Activated CD8-positive, alpha-beta T cell treated with anti-CD3 and anti-CD28 coated beads for 36 hours (primary cell): Measurements from ENCODE around the gene HELZ. TPM values are rescaled to one million over a fixed set of nuclear protein-coding genes. Genes with fewer than 3 reads are reported as not detected.

Source experiments
- ATAC-seq: fragments of 200-7000 bp; cut with Tn5 transposase; one replicate; pipeline ENCODE4 v1.10.0; 2021; ENCODE audit warnings: mild to moderate bottlenecking, moderate library complexity
- CTCF ChIA-PET: fragments of 350-600 bp; sonication (Branson Sonifier 250); formaldehyde crosslinking; loops from one replicate; lab custom pipeline; 2021; ENCODE audit warnings: antibody characterized with exemption; lab: Charles Lee
- POLR2A ChIA-PET: fragments of 350-600 bp; sonication (Branson Sonifier 250); formaldehyde crosslinking; loops from one replicate; lab custom pipeline; 2021; ENCODE audit warnings: antibody characterized with exemption; lab: Charles Lee
- DNase-seq: peaks from one replicate; pipeline ENCODE4 v3.0.0-alpha.2; 2020
- H3K27ac Mint-ChIP-seq: one replicate; pipeline ENCODE4 v1.8.0; 2021; ENCODE audit warnings: mild to moderate bottlenecking, mixed read lengths
- H3K27me3 Mint-ChIP-seq: one replicate; pipeline ENCODE4 v1.8.0; 2021; ENCODE audit warnings: mixed read lengths
- H3K36me3 Mint-ChIP-seq: one replicate; pipeline ENCODE4 v1.8.0; 2021; ENCODE audit warnings: low read depth, mixed read lengths
- H3K4me1 Mint-ChIP-seq: one replicate; pipeline ENCODE4 v1.8.0; 2021; ENCODE audit warnings: low read depth, mixed read lengths
- H3K4me3 Mint-ChIP-seq: one replicate; pipeline ENCODE4 v1.8.0; 2021; ENCODE audit warnings: mild to moderate bottlenecking, moderate library complexity, mixed read lengths
- H3K9me3 Mint-ChIP-seq: one replicate; pipeline ENCODE4 v1.8.0; 2021; ENCODE audit warnings: mixed read lengths
- intact Hi-C: fragments of 100-400 bp; cut with micrococcal nuclease; formaldehyde crosslinking; loops from one replicate; pipeline ENCODE4 v1.10.0; 2022
- total RNA-seq, 2 experiments: library from RNA; stranded (reverse); gene quantifications; one replicate each; pipeline ENCODE4 v1.2.3, GENCODE V29; 2021
- TF ChIP-seq, protein P1 (sequence below): fragments of 200-600 bp; IDR thresholded peaks from one replicate; pipeline ENCODE4 v1.8.0; 2022; ENCODE audit warnings: antibody characterized with exemption, mild to moderate bottlenecking

Gene HELZ
- total RNA-seq, 2 experiments from 2014 or later, result 74.4 to 74.9 TPM

DNA sequence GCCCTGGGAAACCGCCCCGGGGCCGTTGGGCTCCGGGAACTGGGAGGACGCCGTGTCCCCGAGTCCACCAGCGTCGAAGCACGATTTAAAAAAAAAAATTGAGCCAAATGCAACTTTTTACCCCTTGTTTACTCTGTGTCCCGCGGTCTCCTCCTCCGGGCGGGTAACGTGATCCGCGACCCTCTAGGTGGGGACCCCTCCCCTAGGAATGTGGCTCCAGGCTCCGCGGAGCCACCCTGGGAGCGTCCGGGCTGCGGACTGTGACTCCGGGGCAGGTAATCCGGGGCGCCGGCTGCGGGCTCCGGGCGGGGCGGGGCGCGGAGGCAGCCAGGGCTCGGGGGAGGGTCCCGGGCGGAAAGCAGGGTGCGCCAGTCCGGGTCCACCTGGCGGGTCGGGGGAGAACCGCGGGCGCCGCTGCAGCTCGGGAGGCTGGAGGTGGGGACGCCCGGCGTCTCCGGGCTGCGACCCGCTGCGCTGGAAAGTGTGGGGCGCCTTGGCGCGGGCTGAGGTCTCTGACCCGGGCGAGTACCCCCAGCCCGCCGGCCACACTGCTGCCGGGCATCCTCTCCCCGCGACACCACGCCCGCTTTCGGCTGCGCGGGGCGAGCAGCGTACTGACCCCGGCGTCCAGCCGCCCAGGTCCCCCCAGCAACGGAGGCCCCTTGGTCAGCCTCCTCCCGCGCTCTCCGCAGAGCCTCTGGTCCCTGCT is 852 bp upstream of the HELZ start:
- TF ChIP-seq, protein P1, sequence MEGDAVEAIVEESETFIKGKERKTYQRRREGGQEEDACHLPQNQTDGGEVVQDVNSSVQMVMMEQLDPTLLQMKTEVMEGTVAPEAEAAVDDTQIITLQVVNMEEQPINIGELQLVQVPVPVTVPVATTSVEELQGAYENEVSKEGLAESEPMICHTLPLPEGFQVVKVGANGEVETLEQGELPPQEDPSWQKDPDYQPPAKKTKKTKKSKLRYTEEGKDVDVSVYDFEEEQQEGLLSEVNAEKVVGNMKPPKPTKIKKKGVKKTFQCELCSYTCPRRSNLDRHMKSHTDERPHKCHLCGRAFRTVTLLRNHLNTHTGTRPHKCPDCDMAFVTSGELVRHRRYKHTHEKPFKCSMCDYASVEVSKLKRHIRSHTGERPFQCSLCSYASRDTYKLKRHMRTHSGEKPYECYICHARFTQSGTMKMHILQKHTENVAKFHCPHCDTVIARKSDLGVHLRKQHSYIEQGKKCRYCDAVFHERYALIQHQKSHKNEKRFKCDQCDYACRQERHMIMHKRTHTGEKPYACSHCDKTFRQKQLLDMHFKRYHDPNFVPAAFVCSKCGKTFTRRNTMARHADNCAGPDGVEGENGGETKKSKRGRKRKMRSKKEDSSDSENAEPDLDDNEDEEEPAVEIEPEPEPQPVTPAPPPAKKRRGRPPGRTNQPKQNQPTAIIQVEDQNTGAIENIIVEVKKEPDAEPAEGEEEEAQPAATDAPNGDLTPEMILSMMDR, result no peak
- intact Hi-C loops, result no loop called here
- ChIA-PET POLR2A (interaction anchor here (0.7 to 1.4 kb wide), 4 partner anchors 11 to 90 kb away, joined by 3 to 5 read pairs (median 4); no protein-coding TSS in a partner anchor), CTCF (interaction anchor here (1.1 kb wide), 1 partner anchor 46 kb away, joined by 3 read pairs; no protein-coding TSS in a partner anchor)
- H3K4me3 Mint-ChIP-seq, result peak overlapping the region; percentile 75
- peaks cover 15% of the 10 kb centered on the region for H3K36me3 Mint-ChIP-seq
- peaks cover 5% of the 10 kb centered on the region for H3K27me3 Mint-ChIP-seq
- DNase-seq (peak; percentile 52), ATAC-seq (peak; percentile 34)
- peaks cover 39% of the 10 kb centered on the region for H3K4me1 Mint-ChIP-seq
- no peaks in the 10 kb centered on the region for H3K9me3 Mint-ChIP-seq
- peak overlapping the region; percentile 68 for H3K27ac Mint-ChIP-seq

DNA sequence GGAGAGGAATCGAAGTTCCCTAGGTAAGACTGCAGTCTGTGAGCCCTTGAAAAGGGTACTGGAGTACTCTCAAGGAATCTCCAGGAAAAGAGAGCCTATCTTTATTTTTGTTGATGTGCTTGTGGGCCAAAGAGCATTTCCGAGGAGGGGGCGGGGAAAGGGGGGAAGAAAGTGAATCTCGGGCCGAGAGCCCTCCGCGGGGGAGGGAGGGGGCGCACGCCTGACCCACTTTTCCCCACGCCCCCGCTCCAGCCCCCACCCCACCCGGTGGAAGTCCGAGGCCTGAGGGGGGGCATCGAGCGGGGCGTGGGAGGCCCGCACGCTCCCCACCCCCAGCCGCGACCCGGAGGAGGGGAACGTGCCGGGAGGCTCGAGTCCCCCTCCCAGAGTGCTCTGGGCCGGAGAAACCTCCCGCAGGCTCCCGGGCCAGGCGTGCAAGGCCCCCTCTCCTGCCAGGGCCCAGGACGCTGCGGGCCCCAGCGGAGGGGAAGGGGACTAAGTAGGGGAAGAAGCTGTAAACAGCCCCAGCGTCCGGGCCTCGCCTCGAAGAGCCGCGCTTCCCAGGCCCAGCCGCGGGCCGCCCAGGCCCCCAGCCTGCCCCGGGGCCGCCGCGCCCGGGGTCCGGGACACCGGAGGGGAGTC is 444 bp downstream of the HELZ start:
- Mint-ChIP-seq H3K27me3 (peaks cover 5% of the 10 kb centered on the region), H3K36me3 (peaks cover 15% of the 10 kb centered on the region), H3K9me3 (no peaks in the 10 kb centered on the region), H3K4me3 (peak overlapping the region; percentile 81), H3K4me1 (peaks cover 51% of the 10 kb centered on the region), H3K27ac (peak overlapping the region; percentile 87)
- CTCF ChIA-PET, result interaction anchor here (1.1 kb wide), 2 partner anchors 28 to 44 kb away, joined by 3 read pairs; no protein-coding TSS in a partner anchor
- TF ChIP-seq, protein P1, result no peak
- ATAC-seq (peak; percentile 17), DNase-seq (peak; percentile 18)
- intact Hi-C loops, result no loop called here
- POLR2A ChIA-PET, result interaction anchor here (0.8 to 1.4 kb wide), 5 partner anchors 10 to 86 kb away, joined by 3 to 5 read pairs (median 4); no protein-coding TSS in a partner anchor

DNA sequence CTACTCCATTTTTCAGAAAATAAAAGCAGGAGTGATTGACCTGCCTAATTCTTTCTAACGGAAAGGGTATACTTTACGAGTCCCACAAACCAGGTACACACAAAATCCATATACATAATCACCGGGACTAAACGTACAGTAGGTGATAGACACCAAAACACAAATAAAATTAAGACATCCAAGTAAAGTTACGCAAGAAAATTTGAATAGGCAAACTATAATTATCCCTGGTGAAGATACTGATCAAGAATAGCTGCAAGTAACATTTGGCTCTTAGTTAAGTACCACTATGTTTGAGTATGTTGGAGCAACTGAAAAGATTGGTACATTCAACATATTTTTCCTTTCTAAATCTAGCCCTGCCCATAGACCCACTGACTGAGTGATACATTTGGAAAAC is 1.7 kb downstream of the HELZ start:
- no peak for ATAC-seq
- H3K9me3 Mint-ChIP-seq, result no peaks in the 10 kb centered on the region
- H3K4me3 Mint-ChIP-seq, result peak overlapping the region; percentile 81
- H3K4me1 Mint-ChIP-seq, result peaks cover 52% of the 10 kb centered on the region
- ChIA-PET POLR2A (interaction anchor here (0.5 kb wide), 1 partner anchor 56 kb away, joined by 3 read pairs; no protein-coding TSS in a partner anchor), CTCF (interaction anchor here (1.0 kb wide), 1 partner anchor 22 kb away, joined by 5 read pairs; no protein-coding TSS in a partner anchor)
- no peak for DNase-seq
- TF ChIP-seq, protein P1, result no peak
- peak overlapping the region; percentile 87 for H3K27ac Mint-ChIP-seq
- H3K36me3 Mint-ChIP-seq, result peaks cover 22% of the 10 kb centered on the region
- peaks cover 4% of the 10 kb centered on the region for H3K27me3 Mint-ChIP-seq
- intact Hi-C loops, result no loop called here

DNA sequence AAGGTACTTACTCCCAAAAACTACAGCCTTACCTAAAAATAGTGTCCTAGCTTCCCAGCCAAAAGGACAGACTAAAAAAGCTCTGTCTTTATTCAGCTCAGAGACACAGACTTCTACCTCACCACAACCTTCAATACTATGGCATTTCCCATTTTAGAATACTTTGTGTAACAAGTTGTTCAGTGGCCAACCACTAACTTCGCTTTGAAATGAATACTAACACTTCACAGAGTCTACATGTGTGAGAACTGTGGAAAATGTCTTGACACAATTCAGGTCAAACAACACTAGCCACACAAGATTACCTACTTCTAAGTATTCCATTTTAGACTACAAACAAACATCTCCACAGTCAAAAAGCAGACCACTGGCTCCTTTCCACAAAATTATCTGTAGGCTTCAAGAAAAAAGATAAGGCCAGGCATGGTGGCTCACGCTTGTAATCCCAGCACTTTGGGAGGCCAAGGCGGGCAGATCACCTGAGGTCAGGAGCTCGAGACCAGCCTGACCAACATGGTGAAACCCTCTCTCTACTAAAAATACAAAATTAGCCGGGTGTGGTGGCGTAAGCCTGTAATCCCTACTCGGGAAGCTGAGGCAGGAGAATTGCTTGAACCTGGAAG is 3.2 kb downstream of the HELZ start:
- TF ChIP-seq, protein P1, result no peak
- Mint-ChIP-seq H3K27me3 (peaks cover 3% of the 10 kb centered on the region), H3K27ac (peak overlapping the region; percentile 36), H3K36me3 (peaks cover 27% of the 10 kb centered on the region), H3K4me3 (no peak overlapping the region), H3K4me1 (peaks cover 46% of the 10 kb centered on the region), H3K9me3 (no peaks in the 10 kb centered on the region)
- CTCF ChIA-PET, result interaction anchor here (1.2 to 1.8 kb wide), 2 partner anchors 20 to 52 kb away, joined by 4 to 11 read pairs; no protein-coding TSS in a partner anchor
- no peak for DNase-seq
- no peak for ATAC-seq
- intact Hi-C loops, result no loop called here
- POLR2A ChIA-PET, result interaction anchor here (0.7 kb wide), 1 partner anchor 17 kb away, joined by 3 read pairs; no protein-coding TSS in a partner anchor
